ENCODE measurements around the gene LEMD1. TPM values are rescaled to one million over a fixed set of nuclear protein-coding genes. Genes with fewer than 3 reads are reported as not detected.

Gene LEMD1
- total RNA-seq, 2 experiments from 2014 or later = 2.2 to 2.5 TPM

- H3K36me3 Mint-ChIP-seq = no peaks in the 10 kb centered on the region
- CTCF ChIA-PET = interaction anchor here (8.4 kb wide), 1 partner anchor 14 kb away, joined by 50 read pairs; no protein-coding TSS in a partner anchor
- no peak overlapping the region for H3K4me3 Mint-ChIP-seq
- H3K4me1 Mint-ChIP-seq (ENCODE audit: low read depth) = peaks cover 21% of the 10 kb centered on the region
- no peak for DNase-seq
- intact Hi-C loops (cut with micrococcal nuclease) = loop anchor here (5.0 kb wide), 1 partner anchor 37 kb away; no protein-coding TSS in a partner anchor
- POLR2A ChIA-PET = no interaction called here
- H3K27ac Mint-ChIP-seq = no peak overlapping the region
- H3K9me3 Mint-ChIP-seq = no peaks in the 10 kb centered on the region
- H3K27me3 Mint-ChIP-seq = no peaks in the 10 kb centered on the region
These were observed 23.2 kb upstream of the LEMD1 start for GRCh38 chr1:205444931-205445645.

- CTCF ChIA-PET = interaction anchor here (0.8 to 8.4 kb wide), 2 partner anchors 13 to 41 kb away, joined by 4 to 50 read pairs; no protein-coding TSS in a partner anchor
- DNase-seq = no peak
- H3K4me3 Mint-ChIP-seq = no peak overlapping the region
- H3K9me3 Mint-ChIP-seq = no peaks in the 10 kb centered on the region
- POLR2A ChIA-PET = no interaction called here
- intact Hi-C loops (cut with micrococcal nuclease) = loop anchor here (5.0 kb wide), 1 partner anchor 38 kb away; no protein-coding TSS in a partner anchor
- H3K27me3 Mint-ChIP-seq = no peaks in the 10 kb centered on the region
- H3K36me3 Mint-ChIP-seq = no peaks in the 10 kb centered on the region
- H3K27ac Mint-ChIP-seq = no peak overlapping the region
- H3K4me1 Mint-ChIP-seq (ENCODE audit: low read depth) = peaks cover 22% of the 10 kb centered on the region
These were observed 22.6 kb upstream of the LEMD1 start for GRCh38 chr1:205444300-205444930.

GRCh38 chr1:205443585-205444299 is 21.9 kb upstream of the LEMD1 start:
- peaks cover 20% of the 10 kb centered on the region for H3K4me1 Mint-ChIP-seq (ENCODE audit: low read depth)
- no peaks in the 10 kb centered on the region for H3K36me3 Mint-ChIP-seq
- intact Hi-C loops (cut with micrococcal nuclease) = loop anchor here (5.0 kb wide), 1 partner anchor 39 kb away; no protein-coding TSS in a partner anchor
- H3K9me3 Mint-ChIP-seq = no peaks in the 10 kb centered on the region
- ChIA-PET POLR2A (no interaction called here), CTCF (interaction anchor here (0.8 to 8.4 kb wide), 2 partner anchors 13 to 42 kb away, joined by 4 to 50 read pairs; no protein-coding TSS in a partner anchor)
- no peaks in the 10 kb centered on the region for H3K27me3 Mint-ChIP-seq
- no peak for DNase-seq
- H3K4me3 Mint-ChIP-seq = no peak overlapping the region
- H3K27ac Mint-ChIP-seq = no peak overlapping the region

GRCh38 chr1:205442051-205442725 is 20.3 kb upstream of the LEMD1 start:
- ChIA-PET POLR2A (interaction anchor here (1.9 kb wide), 1 partner anchor 11 kb away, joined by 4 read pairs; no protein-coding TSS in a partner anchor), CTCF (interaction anchor here (1.4 to 8.4 kb wide), 3 partner anchors 11 to 82 kb away, joined by 6 to 51 read pairs (median 50); no protein-coding TSS in a partner anchor)
- Mint-ChIP-seq H3K4me1 (ENCODE audit: low read depth) (peaks cover 20% of the 10 kb centered on the region), H3K4me3 (no peak overlapping the region), H3K27ac (no peak overlapping the region), H3K27me3 (no peaks in the 10 kb centered on the region), H3K9me3 (no peaks in the 10 kb centered on the region), H3K36me3 (no peaks in the 10 kb centered on the region)
- intact Hi-C loops (cut with micrococcal nuclease) = loop anchor here (5.0 kb wide), 1 partner anchor 40 kb away; no protein-coding TSS in a partner anchor
- no peak for DNase-seq

GRCh38 chr1:205441716-205442050 is 19.8 kb upstream of the LEMD1 start:
- CTCF ChIA-PET = interaction anchor here (1.0 to 8.4 kb wide), 8 partner anchors 10 to 157 kb away, joined by 3 to 51 read pairs (median 6); no protein-coding TSS in a partner anchor
- POLR2A ChIA-PET = interaction anchor here (0.8 to 1.9 kb wide), 6 partner anchors 8 to 17 kb away, joined by 3 to 5 read pairs (median 4); no protein-coding TSS in a partner anchor
- Mint-ChIP-seq H3K36me3 (no peaks in the 10 kb centered on the region), H3K9me3 (no peaks in the 10 kb centered on the region), H3K27ac (no peak overlapping the region), H3K27me3 (no peaks in the 10 kb centered on the region), H3K4me3 (no peak overlapping the region), H3K4me1 (ENCODE audit: low read depth) (peaks cover 20% of the 10 kb centered on the region)
- no peak for DNase-seq
- intact Hi-C loops (cut with micrococcal nuclease) = loop anchor here (1.0 to 5.0 kb wide), 2 partner anchors 8 to 41 kb away; no protein-coding TSS in a partner anchor

GRCh38 chr1:205441318-205441633 is 19.4 kb upstream of the LEMD1 start:
- H3K4me1 Mint-ChIP-seq (ENCODE audit: low read depth) = peaks cover 20% of the 10 kb centered on the region
- CTCF ChIA-PET = interaction anchor here (0.8 to 8.4 kb wide), 10 partner anchors 10 to 168 kb away, joined by 3 to 51 read pairs (median 5); no protein-coding TSS in a partner anchor
- intact Hi-C loops (cut with micrococcal nuclease) = loop anchor here (1.0 to 5.0 kb wide), 2 partner anchors 8 to 41 kb away; no protein-coding TSS in a partner anchor
- H3K36me3 Mint-ChIP-seq = no peaks in the 10 kb centered on the region
- no peak for DNase-seq
- peak overlapping the region; percentile 83 for H3K27ac Mint-ChIP-seq
- H3K27me3 Mint-ChIP-seq = peaks cover 3% of the 10 kb centered on the region
- peak overlapping the region; percentile 73 for H3K4me3 Mint-ChIP-seq
- no peaks in the 10 kb centered on the region for H3K9me3 Mint-ChIP-seq
- POLR2A ChIA-PET = interaction anchor here (0.8 to 1.9 kb wide), 6 partner anchors 8 to 16 kb away, joined by 3 to 5 read pairs (median 4); no protein-coding TSS in a partner anchor

GRCh38 chr1:205440476-205441317 is 18.8 kb upstream of the LEMD1 start:
- Mint-ChIP-seq H3K9me3 (no peaks in the 10 kb centered on the region), H3K27me3 (peaks cover 4% of the 10 kb centered on the region), H3K4me1 (ENCODE audit: low read depth) (peaks cover 20% of the 10 kb centered on the region), H3K4me3 (peak overlapping the region; percentile 73), H3K27ac (peak overlapping the region; percentile 83), H3K36me3 (no peaks in the 10 kb centered on the region)
- intact Hi-C loops (cut with micrococcal nuclease) = loop anchor here (1.0 to 5.0 kb wide), 2 partner anchors 9 to 42 kb away; no protein-coding TSS in a partner anchor
- CTCF ChIA-PET = interaction anchor here (0.8 to 8.4 kb wide), 11 partner anchors 9 to 1039 kb away, joined by 3 to 51 read pairs (median 4); no protein-coding TSS in a partner anchor
- DNase-seq = peak; percentile 87
- POLR2A ChIA-PET = interaction anchor here (0.8 to 1.9 kb wide), 6 partner anchors 9 to 16 kb away, joined by 3 to 5 read pairs (median 4); no protein-coding TSS in a partner anchor

- Mint-ChIP-seq H3K4me3 (peak overlapping the region; percentile 73), H3K27ac (peak overlapping the region; percentile 83), H3K36me3 (no peaks in the 10 kb centered on the region), H3K4me1 (ENCODE audit: low read depth) (peaks cover 20% of the 10 kb centered on the region), H3K27me3 (peaks cover 9% of the 10 kb centered on the region), H3K9me3 (no peaks in the 10 kb centered on the region)
- intact Hi-C loops (cut with micrococcal nuclease) = loop anchor here (5.0 kb wide), 1 partner anchor 42 kb away; no protein-coding TSS in a partner anchor
- no peak for DNase-seq
- POLR2A ChIA-PET = interaction anchor here (1.3 to 1.9 kb wide), 2 partner anchors 13 to 16 kb away, joined by 3 to 4 read pairs; no protein-coding TSS in a partner anchor
- CTCF ChIA-PET = interaction anchor here (1.0 to 8.4 kb wide), 5 partner anchors 9 to 1039 kb away, joined by 3 to 51 read pairs (median 8); no protein-coding TSS in a partner anchor
These were observed 18.2 kb upstream of the LEMD1 start for GRCh38 chr1:205440121-205440475.

- intact Hi-C loops (cut with micrococcal nuclease) = no loop called here
- Mint-ChIP-seq H3K4me1 (ENCODE audit: low read depth) (peaks cover 20% of the 10 kb centered on the region), H3K4me3 (no peak overlapping the region), H3K9me3 (no peaks in the 10 kb centered on the region), H3K27ac (no peak overlapping the region), H3K27me3 (peaks cover 14% of the 10 kb centered on the region), H3K36me3 (no peaks in the 10 kb centered on the region)
- ChIA-PET POLR2A (no interaction called here), CTCF (interaction anchor here (5.3 to 8.4 kb wide), 2 partner anchors 7 to 46 kb away, joined by 50 to 51 read pairs; no protein-coding TSS in a partner anchor)
- DNase-seq = no peak
These were observed 16.6 kb upstream of the LEMD1 start for GRCh38 chr1:205438213-205439158.

- ChIA-PET POLR2A (no interaction called here), CTCF (no interaction called here)
- H3K4me3 Mint-ChIP-seq = no peak overlapping the region
- H3K27me3 Mint-ChIP-seq = peaks cover 14% of the 10 kb centered on the region
- DNase-seq = no peak
- H3K27ac Mint-ChIP-seq = no peak overlapping the region
- no peaks in the 10 kb centered on the region for H3K36me3 Mint-ChIP-seq
- H3K9me3 Mint-ChIP-seq = no peaks in the 10 kb centered on the region
- peaks cover 20% of the 10 kb centered on the region for H3K4me1 Mint-ChIP-seq (ENCODE audit: low read depth)
- intact Hi-C loops (cut with micrococcal nuclease) = no loop called here
These were observed 15.7 kb upstream of the LEMD1 start for GRCh38 chr1:205437570-205437969.

Measured in activated CD4-positive, alpha-beta memory T cell treated with anti-CD3 and anti-CD28 coated beads for 36 hours (primary cell).